Fibroblast of lung (primary cell): ENCODE data around the gene RTN1.

Source experiments
- CTCF ChIP-seq, 2 donors: IDR thresholded peaks in 1 of 2; conservative IDR thresholded peaks in 1 of 2; 1 replicate in 1 of 2; 2 replicates in 1 of 2; pipeline ENCODE4 v1.5.1; 2011 to 2012; ENCODE audit warnings: low read length in 2 of 2, control low read depth in 1 of 2, inconsistent platforms in 1 of 2, low read depth in 1 of 2, mild to moderate bottlenecking in 1 of 2
- EZH2 ChIP-seq: IDR thresholded peaks from 2 replicates; pipeline ENCODE4 v1.5.1; 2012; ENCODE audit warnings: low read length, control low read depth, mild to moderate bottlenecking; ENCODE audit errors: missing control alignments

DNA sequence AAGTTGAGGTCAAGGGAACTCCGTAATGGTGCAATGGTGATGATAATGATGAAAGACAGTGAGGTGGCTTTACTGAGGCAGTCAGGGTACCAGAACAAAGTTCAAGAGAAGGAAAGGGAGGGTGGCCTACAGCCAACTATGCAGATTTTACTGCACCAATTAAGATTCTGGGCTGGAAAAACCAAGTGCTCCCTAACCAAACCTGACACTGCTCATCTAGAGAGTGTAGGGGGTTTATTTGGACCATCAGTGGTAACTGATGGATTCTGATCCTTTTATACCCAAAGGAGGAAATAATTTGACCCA is 49.8 kb upstream of the RTN1 start:
- TF ChIP-seq CTCF (conservative IDR thresholded peaks at IDR 0.05 in 1 of 2, IDR thresholded peaks at IDR 0.05 in 1 of 2; ENCODE audit: low read depth in 1 of 2, low read length in 2 of 2): no peak
- no peak for TF ChIP-seq EZH2
